K562 (cell line): ENCODE data around the gene BICC1. TPM values are rescaled to one million over a fixed set of nuclear protein-coding genes. Genes with fewer than 3 reads are reported as not detected.

Experiments
- HNRNPLL ChIP-seq: fragments of 200-400 bp; formaldehyde crosslinking; IDR thresholded peaks from 2 replicates; pipeline ENCODE4 v1.6.1; 2017; ENCODE audit warnings: low read length, low read depth, mild to moderate bottlenecking; ENCODE audit not compliant: poor library complexity, severe bottlenecking
- KLF16 ChIP-seq: IDR thresholded peaks from 2 replicates; pipeline ENCODE4 v1.6.1; 2016; ENCODE audit warnings: antibody characterized with exemption
- MBD2 ChIP-seq: sonication (generic); IDR thresholded peaks from 2 replicates; pipeline ENCODE4 v1.6.1; 2016; ENCODE audit warnings: low read depth, borderline replicate concordance
- POLR2AphosphoS2 ChIP-seq: IDR thresholded peaks from 2 replicates; pipeline ENCODE4 v1.6.1; 2012; ENCODE audit warnings: low read length, improper control_type of control experiment
- PTRF ChIP-seq: fragments of 450-650 bp; IDR thresholded peaks from 2 replicates; pipeline ENCODE4 v1.6.1; 2016; ENCODE audit warnings: mild to moderate bottlenecking, missing genetic modification characterization, missing compliant biosample characterization
- RAD21 ChIP-seq, 2 experiments: fragments of 250-450 bp in 1 of 2; fragments of 450-650 bp in 1 of 2; sonication (Bioruptor Pico) in 1 of 2; formaldehyde crosslinking in 1 of 2; IDR thresholded peaks in 1 of 2; conservative IDR thresholded peaks in 1 of 2; 2 replicates each; pipeline versions ENCODE4 v1.4.0 to v1.8.0; 2020 to 2022; ENCODE audit warnings: mild to moderate bottlenecking in 2 of 2, moderate library complexity in 1 of 2
- RBM25 ChIP-seq: fragments of 200-400 bp; formaldehyde crosslinking; IDR thresholded peaks from 2 replicates; pipeline ENCODE4 v1.6.1; 2018; ENCODE audit warnings: low read length, low read depth, moderate library complexity; ENCODE audit not compliant: severe bottlenecking
- RFX7 ChIP-seq: fragments of 250-450 bp; sonication (Bioruptor Pico); IDR thresholded peaks from 2 replicates; pipeline ENCODE4 v1.5.1; 2021; ENCODE audit warnings: mild to moderate bottlenecking
- SIX5 ChIP-seq, 2 experiments: IDR thresholded peaks; 2 replicates each; pipeline ENCODE4 v1.6.1; 2011; ENCODE audit warnings: low read length in 2 of 2, borderline replicate concordance in 1 of 2, low read depth in 1 of 2, mild to moderate bottlenecking in 1 of 2, moderate library complexity in 1 of 2; ENCODE audit not compliant: insufficient read depth in 1 of 2
- TAF1 ChIP-seq: IDR thresholded peaks from 2 replicates; pipeline ENCODE4 v1.6.1; 2011; ENCODE audit warnings: mild to moderate bottlenecking, low read length, moderate library complexity; ENCODE audit not compliant: insufficient read depth, control insufficient read depth, severe bottlenecking; ENCODE audit errors: extremely low read depth
- TAF9B ChIP-seq: fragments of 450-650 bp; IDR thresholded peaks from 2 replicates; pipeline ENCODE4 v1.6.1; 2018; ENCODE audit warnings: mild to moderate bottlenecking; ENCODE audit not compliant: partially characterized antibody
- ZNF212 ChIP-seq: fragments of 450-650 bp; formaldehyde crosslinking; IDR thresholded peaks from 2 replicates; pipeline ENCODE4 v1.4.0; 2020; ENCODE audit warnings: mild to moderate bottlenecking
- ZNF253 ChIP-seq: fragments of 250-450 bp; sonication (Bioruptor Pico); conservative IDR thresholded peaks from 2 replicates; pipeline ENCODE4 v1.6.1; 2021; ENCODE audit warnings: mild to moderate bottlenecking
- ZNF263 ChIP-seq: sonication (generic); formaldehyde crosslinking; IDR thresholded peaks from 2 replicates; pipeline ENCODE4 v1.8.0; 2022; ENCODE audit warnings: mild to moderate bottlenecking, missing genetic modification reagents, borderline replicate concordance
- ZNF3 ChIP-seq: fragments of 250-450 bp; sonication (Bioruptor Pico); IDR thresholded peaks from 2 replicates; pipeline ENCODE4 v1.5.0; 2021; ENCODE audit warnings: mild to moderate bottlenecking, moderate library complexity
- polyA plus RNA-seq, 8 experiments: library from polyadenylated mRNA; depleted of rRNA in 4 of 8; stranded (reverse) in 5 of 8; unstranded in 3 of 8; fragments of >200 nt; fragmentation: Nextera tagmentation in 2 of 8; fragmentation: Illumina TruSeq in 1 of 8; extraction: Ambion mirVana in 2 of 8; extraction: Trizol in 1 of 8; gene quantifications; 2 replicates each; pipeline versions ENCODE4 v1.2.1 to v1.2.3, GENCODE V29; 2011 to 2014; ENCODE audit warnings: inconsistent platforms in 1 of 8, missing spikeins in 1 of 8
- total RNA-seq, 7 experiments: library from RNA; depleted of rRNA in 6 of 7; stranded (reverse); fragments of >200 nt in 6 of 7; fragmentation: Illumina TruSeq in 2 of 7; extraction: Trizol in 2 of 7; gene quantifications; 2 replicates each; pipeline versions ENCODE4 v1.2.1 to v1.2.3, GENCODE V29; 2011 to 2021; ENCODE audit warnings: low replicate concordance in 1 of 7
- TF ChIP-seq, protein P1 (sequence below): fragments of 450-650 bp; formaldehyde crosslinking; IDR thresholded peaks from 2 replicates; pipeline ENCODE4 v1.4.0; 2020; ENCODE audit warnings: mild to moderate bottlenecking, moderate library complexity
- TF ChIP-seq, protein P2 (sequence below), 3 experiments: IDR thresholded peaks in 2 of 3; conservative IDR thresholded peaks in 1 of 3; 2 replicates each; pipeline ENCODE4 v1.5.1; 2011 to 2012; ENCODE audit warnings: low read length in 3 of 3, mild to moderate bottlenecking in 3 of 3, control low read depth in 2 of 3, improper control_type of control experiment in 1 of 3, inconsistent platforms in 1 of 3, low read depth in 1 of 3, mixed read lengths in 1 of 3, moderate library complexity in 1 of 3; ENCODE audit not compliant: insufficient read depth in 2 of 3
- TF ChIP-seq, protein P3 (sequence below), 2 experiments: fragments of 200-800 bp in 1 of 2; sonication (Bioruptor generic) in 1 of 2; sonication (generic) in 1 of 2; formaldehyde crosslinking in 1 of 2; IDR thresholded peaks in 1 of 2; conservative IDR thresholded peaks in 1 of 2; 2 replicates each; pipeline versions ENCODE4 v1.5.0 to v1.6.1; 2016 to 2020; ENCODE audit warnings: missing compliant biosample characterization in 1 of 2, missing genetic modification characterization in 1 of 2, missing genetic modification reagents in 1 of 2
- TF ChIP-seq, protein P4 (sequence below): fragments of 450-650 bp; IDR thresholded peaks from 2 replicates; pipeline ENCODE4 v1.6.1; 2016; ENCODE audit warnings: low read depth, mild to moderate bottlenecking, moderate library complexity

The BICC1 gene
- total and polyA plus RNA-seq, 9 of the 15 experiments (the other 6 are each of a cell fraction or from before 2014, with no cell fraction given): not detected

DNA sequence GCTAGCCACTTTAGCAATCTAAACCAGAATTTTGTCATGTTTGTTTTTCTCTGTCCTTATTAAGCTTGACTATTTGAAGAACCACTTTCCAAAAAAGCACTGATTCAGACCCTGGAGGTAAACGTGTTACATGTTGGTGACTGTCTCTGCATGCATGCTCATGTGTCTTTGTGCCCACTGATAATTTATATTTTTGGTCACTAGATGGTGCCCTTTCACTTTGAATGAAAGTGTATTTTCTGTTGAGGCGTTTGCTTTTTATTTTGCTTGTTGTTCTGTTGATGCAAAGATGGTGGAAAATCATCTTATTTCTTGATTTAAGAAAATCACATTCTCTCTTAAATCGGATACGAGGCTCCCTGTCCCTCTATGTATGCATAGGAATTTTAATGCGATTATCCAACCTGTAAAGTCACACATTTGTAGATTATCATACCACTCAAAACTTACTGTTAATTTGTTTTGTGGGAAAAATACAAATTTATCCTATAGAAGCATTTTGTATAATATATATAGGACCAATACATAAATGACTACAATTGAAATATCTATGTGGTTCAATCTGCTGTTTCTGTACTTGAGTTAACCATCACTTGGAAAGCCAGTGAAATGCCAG, 269.3 kb downstream of the BICC1 start (continued):
- no peak for TF ChIP-seq RFX7 (CRISPR knock-in tag)
- TF ChIP-seq RAD21 (CRISPR knock-in tag; conservative IDR thresholded peaks at IDR 0.05 in 1 of 2, IDR thresholded peaks at IDR 0.05 in 1 of 2): peak; percentile 60 to 74
- TF ChIP-seq, protein P1, sequence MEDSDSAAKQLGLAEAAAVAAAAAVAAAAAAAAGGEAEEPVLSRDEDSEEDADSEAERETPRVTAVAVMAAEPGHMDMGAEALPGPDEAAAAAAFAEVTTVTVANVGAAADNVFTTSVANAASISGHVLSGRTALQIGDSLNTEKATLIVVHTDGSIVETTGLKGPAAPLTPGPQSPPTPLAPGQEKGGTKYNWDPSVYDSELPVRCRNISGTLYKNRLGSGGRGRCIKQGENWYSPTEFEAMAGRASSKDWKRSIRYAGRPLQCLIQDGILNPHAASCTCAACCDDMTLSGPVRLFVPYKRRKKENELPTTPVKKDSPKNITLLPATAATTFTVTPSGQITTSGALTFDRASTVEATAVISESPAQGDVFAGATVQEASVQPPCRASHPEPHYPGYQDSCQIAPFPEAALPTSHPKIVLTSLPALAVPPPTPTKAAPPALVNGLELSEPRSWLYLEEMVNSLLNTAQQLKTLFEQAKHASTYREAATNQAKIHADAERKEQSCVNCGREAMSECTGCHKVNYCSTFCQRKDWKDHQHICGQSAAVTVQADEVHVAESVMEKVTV (CRISPR knock-in tag): peak; percentile 55; the same call in 1 of the 2 replicates
- TF ChIP-seq KLF16: no peak
- TF ChIP-seq POLR2AphosphoS2: no peak
- TF ChIP-seq ZNF212: no peak
- no peak for TF ChIP-seq ZNF3 (CRISPR knock-in tag)
- TF ChIP-seq, protein P2, sequence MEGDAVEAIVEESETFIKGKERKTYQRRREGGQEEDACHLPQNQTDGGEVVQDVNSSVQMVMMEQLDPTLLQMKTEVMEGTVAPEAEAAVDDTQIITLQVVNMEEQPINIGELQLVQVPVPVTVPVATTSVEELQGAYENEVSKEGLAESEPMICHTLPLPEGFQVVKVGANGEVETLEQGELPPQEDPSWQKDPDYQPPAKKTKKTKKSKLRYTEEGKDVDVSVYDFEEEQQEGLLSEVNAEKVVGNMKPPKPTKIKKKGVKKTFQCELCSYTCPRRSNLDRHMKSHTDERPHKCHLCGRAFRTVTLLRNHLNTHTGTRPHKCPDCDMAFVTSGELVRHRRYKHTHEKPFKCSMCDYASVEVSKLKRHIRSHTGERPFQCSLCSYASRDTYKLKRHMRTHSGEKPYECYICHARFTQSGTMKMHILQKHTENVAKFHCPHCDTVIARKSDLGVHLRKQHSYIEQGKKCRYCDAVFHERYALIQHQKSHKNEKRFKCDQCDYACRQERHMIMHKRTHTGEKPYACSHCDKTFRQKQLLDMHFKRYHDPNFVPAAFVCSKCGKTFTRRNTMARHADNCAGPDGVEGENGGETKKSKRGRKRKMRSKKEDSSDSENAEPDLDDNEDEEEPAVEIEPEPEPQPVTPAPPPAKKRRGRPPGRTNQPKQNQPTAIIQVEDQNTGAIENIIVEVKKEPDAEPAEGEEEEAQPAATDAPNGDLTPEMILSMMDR (IDR thresholded peaks at IDR 0.05 in 2 of 3, conservative IDR thresholded peaks at IDR 0.05 in 1 of 3; ENCODE audit: insufficient read depth in 2 of 3, low read depth in 1 of 3, low read length in 3 of 3): peak; percentile 29 to 71 (median 46); a peak in 4 of 6 replicates
- TF ChIP-seq TAF1: no peak
- no peak for TF ChIP-seq ZNF263 (CRISPR knock-in tag)
- TF ChIP-seq ZNF253 (CRISPR knock-in tag): no peak
- TF ChIP-seq MBD2: no peak
- TF ChIP-seq, protein P3, sequence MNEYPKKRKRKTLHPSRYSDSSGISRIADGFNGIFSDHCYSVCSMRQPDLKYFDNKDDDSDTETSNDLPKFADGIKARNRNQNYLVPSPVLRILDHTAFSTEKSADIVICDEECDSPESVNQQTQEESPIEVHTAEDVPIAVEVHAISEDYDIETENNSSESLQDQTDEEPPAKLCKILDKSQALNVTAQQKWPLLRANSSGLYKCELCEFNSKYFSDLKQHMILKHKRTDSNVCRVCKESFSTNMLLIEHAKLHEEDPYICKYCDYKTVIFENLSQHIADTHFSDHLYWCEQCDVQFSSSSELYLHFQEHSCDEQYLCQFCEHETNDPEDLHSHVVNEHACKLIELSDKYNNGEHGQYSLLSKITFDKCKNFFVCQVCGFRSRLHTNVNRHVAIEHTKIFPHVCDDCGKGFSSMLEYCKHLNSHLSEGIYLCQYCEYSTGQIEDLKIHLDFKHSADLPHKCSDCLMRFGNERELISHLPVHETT (CRISPR knock-in tag; conservative IDR thresholded peaks at IDR 0.05 in 1 of 2, IDR thresholded peaks at IDR 0.05 in 1 of 2): no peak
- no peak for TF ChIP-seq HNRNPLL
- TF ChIP-seq PTRF (tag): no peak
- TF ChIP-seq SIX5 (IDR thresholded peaks at IDR 0.05; ENCODE audit: borderline replicate concordance in 1 of 2, insufficient read depth in 1 of 2, low read depth in 1 of 2, low read length in 2 of 2): no peak
- no peak for TF ChIP-seq TAF9B
- TF ChIP-seq RBM25: no peak
- TF ChIP-seq, protein P4, sequence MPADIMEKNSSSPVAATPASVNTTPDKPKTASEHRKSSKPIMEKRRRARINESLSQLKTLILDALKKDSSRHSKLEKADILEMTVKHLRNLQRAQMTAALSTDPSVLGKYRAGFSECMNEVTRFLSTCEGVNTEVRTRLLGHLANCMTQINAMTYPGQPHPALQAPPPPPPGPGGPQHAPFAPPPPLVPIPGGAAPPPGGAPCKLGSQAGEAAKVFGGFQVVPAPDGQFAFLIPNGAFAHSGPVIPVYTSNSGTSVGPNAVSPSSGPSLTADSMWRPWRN: no peak
- TF ChIP-seq, all 486 proteins: peak for 4
